ENCODE measurements around the gene XPNPEP1.
"Not testable (repeated sequence)": the region's sequence is repeated elsewhere in the genome, so short reads cannot be mapped to it uniquely, and the experiment has no call there.

XPNPEP1 gene

GRCh38 chr10:109922358-109922975 lies 844 bp downstream of the XPNPEP1 start:
- peak; percentile 22 for DNase-seq

GRCh38 chr10:109920016-109920415 lies 3.3 kb downstream of the XPNPEP1 start:
- DNase-seq: no peak

- DNase-seq: no peak
These were observed 4.1 kb downstream of the XPNPEP1 start for GRCh38 chr10:109919220-109919619.

GRCh38 chr10:109918707-109919106 lies 4.6 kb downstream of the XPNPEP1 start:
- not testable (repeated sequence) for DNase-seq

- no peak for DNase-seq
These were observed 7.7 kb downstream of the XPNPEP1 start for GRCh38 chr10:109915566-109915965.

- no peak for DNase-seq
These were observed 8.3 kb downstream of the XPNPEP1 start for GRCh38 chr10:109914966-109915365.

GRCh38 chr10:109913306-109913892 lies 9.9 kb downstream of the XPNPEP1 start:
- no peak for DNase-seq

GRCh38 chr10:109912335-109913281 lies 10.7 kb downstream of the XPNPEP1 start:
- no peak for DNase-seq

- no peak for DNase-seq
These were observed 11.4 kb downstream of the XPNPEP1 start for GRCh38 chr10:109911903-109912302.

- DNase-seq: no peak
These were observed 17.0 kb downstream of the XPNPEP1 start for GRCh38 chr10:109906316-109906715.

GRCh38 chr10:109904397-109904796 lies 18.9 kb downstream of the XPNPEP1 start:
- DNase-seq: no peak

- no peak for DNase-seq
These were observed 20.0 kb downstream of the XPNPEP1 start for GRCh38 chr10:109902992-109903947.

GRCh38 chr10:109899356-109900331 lies 23.7 kb downstream of the XPNPEP1 start:
- DNase-seq: no peak

GRCh38 chr10:109898666-109899355 lies 24.5 kb downstream of the XPNPEP1 start:
- no peak for DNase-seq

- DNase-seq: no peak
These were observed 25.3 kb downstream of the XPNPEP1 start for GRCh38 chr10:109898007-109898406.

- no peak for DNase-seq
These were observed 27.5 kb downstream of the XPNPEP1 start for GRCh38 chr10:109895848-109896247.

GRCh38 chr10:109895095-109895818 lies 28.1 kb downstream of the XPNPEP1 start:
- no peak for DNase-seq

GRCh38 chr10:109894516-109894915 lies 28.8 kb downstream of the XPNPEP1 start:
- DNase-seq: no peak

GRCh38 chr10:109893386-109893785 lies 29.9 kb downstream of the XPNPEP1 start:
- DNase-seq: no peak

GRCh38 chr10:109892931-109893330 lies 30.4 kb downstream of the XPNPEP1 start:
- DNase-seq: no peak
